ENCODE data around the gene HIBCH.
"Not testable (repeated sequence)": the region's sequence is repeated elsewhere in the genome, so short reads cannot be mapped to it uniquely, and the experiment has no call there.

HIBCH gene

DNA sequence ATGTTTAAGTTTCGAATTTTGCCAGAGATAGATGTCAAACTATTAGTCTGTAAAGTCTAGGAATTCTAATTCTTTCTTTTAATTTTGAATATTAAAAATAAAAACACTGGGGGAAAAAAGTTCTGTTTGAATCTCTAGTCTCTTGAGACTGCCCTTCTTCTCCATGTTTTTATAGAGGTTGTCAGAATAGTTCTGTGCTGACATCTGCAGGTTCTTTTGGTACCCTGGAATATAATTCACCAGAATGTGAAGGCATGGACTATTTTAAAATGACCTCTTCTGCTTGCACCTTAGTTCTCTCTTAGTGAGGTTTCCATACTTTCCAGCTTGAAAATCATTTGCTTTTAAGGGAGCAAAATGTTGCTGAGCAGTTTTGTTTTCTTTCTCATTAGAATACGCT is 136.1 kb downstream of the HIBCH start:
- DNase-seq, result no peak

DNA sequence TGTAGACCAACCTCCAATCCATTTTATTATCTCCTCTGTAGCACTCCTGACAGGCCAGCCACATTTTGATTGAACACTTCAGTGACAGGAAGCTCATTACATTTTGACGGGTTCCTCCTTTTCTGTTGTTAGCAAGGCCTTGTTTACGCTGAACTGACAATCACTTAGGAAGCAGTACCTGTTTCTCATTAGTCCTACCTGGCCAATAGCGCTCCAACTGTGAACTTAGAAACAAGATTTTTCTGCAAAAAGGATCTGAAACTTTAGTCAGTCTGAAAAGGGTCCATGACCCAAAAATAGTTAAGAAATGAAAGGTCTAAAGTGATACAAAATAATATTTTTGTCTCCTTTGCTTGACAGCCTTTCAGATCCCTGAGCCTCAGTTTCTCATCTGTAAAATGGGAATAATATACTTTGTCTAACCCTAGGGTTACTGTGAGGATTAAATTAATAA is 137.5 kb downstream of the HIBCH start:
- DNase-seq, result no peak

DNA sequence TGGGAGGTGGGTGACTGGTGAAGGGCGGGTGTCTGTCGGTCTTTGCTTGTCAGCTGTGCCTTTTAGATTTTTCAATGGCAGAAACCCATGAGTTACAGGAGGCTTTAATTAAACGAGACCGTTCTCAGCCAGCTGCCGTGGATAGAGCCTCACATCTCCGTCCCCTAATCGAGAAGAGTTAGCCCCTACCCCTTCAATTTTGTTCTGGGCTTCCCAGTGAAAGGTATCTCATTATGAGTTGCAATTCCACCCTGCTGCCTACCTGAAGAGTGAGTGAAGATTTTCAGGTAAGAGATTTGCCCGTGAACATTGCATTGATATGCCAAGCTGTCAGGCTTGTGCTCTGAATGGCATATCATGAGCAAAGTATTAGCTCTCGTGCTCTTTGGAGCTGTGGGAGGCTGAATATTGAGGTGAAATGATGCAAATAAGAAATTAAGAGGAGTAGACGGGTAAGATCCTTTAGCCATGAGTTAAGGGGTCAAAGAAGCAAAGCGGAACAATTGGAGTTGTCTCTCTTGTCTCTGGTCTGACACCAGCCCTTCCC is 138.4 kb downstream of the HIBCH start:
- DNase-seq, result no peak

DNA sequence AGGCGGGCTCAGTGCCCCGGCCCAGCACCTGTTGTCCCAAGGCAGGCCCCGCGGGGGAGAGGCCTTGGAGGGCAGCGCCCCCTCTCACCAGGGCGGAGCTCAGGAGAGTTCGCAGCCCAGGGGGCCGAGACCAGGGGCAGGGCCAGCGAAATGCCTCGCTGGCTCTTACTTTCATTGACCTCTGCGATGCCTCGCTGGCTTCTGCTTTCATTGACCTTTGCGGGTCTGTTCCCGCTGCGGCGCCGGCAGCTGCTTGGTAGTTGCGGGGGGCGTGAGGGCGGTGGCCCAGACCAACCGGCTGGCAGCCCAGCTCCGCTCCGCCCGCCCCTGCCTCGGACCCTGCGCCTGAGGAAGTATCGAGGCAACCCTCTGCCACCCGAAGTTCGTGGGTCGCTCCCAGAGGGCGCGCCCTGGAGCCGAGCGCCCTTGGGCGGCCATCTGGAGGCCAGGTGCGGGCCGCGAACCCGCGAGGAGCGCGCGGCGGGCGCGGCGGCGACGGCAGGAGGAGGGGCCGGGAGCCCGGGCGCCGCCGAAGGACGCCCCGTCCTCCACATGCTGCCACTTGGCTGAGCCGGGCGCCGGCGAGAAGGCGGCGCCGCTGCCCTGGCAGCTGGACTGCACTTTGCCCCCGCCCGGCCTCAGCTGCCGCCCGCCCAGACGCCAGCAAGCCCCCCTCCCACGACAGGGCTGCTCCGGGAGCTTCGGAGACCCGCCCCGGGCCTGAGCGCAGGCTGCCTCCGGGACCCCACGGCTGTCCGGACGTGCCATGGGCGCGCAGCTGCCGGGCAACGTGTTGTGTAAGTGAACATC is 139.1 kb downstream of the HIBCH start:
- no peak for DNase-seq

DNA sequence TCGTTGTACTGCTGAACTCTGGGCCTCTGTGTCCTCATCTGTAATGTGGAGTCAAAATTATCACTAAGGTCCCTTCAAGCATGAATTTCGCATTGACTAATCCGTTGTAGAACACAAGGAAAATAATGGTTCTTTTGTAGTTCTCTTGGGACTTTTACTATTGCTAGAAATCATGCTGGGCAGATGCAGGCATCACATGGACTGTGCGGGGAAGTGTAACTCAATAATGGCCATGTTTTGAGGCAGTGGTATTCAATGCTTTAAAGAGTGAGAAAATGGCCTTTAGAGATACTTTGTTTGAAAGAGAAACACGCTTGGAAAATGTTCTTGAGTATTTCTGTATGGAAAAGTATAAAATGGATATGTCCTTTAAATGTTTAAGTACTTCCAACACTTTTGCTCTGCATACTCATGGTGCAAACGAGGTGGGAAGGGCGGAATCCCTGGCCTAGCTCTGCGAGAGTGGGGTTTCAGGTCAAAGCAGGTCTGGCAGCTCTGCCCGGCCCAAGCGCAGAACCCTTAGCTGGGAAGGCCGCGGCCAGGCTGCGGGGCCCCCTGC is 139.8 kb downstream of the HIBCH start:
- DNase-seq, result no peak

DNA sequence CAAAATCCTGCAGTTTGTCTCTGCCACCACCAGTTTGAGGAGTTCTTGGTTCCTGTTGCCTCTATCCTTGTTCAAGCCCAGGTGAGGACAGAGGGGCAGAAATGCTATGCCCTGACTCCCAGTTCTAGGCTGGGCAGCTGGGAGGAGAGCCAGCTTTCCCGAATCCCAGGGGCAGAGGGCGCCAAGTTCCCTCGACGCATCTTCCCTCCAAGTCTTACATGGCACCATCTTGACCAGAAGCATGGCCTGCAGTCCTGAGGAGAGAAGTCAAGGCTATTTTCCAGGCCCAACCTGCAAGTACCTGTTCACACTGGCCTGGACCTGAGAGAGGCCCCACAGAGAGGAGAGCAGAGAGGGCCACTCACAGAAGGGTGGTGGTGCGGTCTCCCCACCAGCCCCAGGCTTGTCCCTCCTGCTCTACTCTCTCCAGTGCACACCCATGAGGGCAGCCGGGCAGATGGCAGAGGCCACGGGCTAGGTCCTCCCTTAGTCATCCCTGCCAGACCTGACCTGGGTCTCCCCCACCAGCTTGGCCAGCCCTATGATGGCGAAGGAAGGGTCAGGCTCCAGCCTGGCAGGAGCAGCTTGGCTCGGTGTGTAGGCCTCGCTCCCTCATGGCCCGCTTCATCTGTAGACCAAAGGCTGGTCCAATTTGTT is 141.4 kb downstream of the HIBCH start:
- no peak for DNase-seq

DNA sequence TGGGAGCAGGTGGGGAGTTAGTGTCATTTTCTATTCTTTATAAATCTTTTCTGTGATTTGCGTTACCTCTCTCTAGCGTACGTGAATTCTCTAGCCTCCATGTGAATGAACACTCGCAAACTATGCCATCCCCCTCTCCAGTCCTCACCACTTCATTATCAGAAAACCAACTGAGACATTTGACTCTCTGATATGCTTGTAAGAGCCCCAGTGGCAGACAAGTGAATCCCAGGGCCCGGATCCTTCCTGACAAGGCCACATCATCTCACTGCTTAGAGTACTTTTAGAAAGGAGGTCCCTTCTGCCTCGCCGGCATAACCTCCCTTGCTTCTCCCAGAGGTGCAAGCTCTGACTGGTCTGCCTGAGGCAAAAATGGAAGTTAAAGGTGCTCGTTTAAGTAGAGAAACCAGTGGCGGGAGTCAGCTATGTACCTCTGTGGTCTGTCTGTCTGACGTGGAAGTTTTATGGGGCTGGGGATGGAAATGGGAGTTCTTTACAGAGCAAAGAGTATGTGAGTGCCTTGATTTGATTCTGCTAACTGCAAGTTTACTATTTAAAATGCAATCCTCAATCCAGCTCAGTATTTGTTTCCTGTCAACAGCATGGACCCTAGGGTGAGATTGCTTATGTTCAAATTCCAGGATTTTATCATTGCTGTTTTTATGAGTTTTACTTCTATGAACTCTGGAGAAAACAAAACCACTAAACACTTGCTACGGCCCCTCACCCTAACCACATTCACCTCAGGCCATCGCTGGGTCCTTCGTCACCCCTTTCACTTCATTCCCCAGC is 142.2 kb downstream of the HIBCH start:
- DNase-seq, result no peak

DNA sequence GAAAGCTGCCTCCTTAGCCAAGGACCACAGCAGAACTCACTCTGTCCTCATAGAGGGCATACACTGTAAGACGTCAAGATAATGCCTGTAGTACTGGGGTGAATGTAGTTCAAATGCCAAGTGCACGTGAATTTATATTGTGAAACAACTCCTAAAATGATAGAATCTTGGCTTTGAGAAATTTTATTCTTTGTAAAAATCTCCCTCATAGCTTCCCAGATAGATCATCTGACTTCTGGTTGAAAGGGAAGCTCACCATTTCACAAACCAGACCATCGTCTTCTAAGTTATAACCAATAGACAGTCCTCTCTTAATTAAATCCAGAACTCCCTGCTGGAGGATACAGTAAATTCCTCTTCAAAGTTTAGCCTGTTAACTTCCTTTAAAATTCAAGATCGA is 146.2 kb downstream of the HIBCH start:
- no peak for DNase-seq

DNA sequence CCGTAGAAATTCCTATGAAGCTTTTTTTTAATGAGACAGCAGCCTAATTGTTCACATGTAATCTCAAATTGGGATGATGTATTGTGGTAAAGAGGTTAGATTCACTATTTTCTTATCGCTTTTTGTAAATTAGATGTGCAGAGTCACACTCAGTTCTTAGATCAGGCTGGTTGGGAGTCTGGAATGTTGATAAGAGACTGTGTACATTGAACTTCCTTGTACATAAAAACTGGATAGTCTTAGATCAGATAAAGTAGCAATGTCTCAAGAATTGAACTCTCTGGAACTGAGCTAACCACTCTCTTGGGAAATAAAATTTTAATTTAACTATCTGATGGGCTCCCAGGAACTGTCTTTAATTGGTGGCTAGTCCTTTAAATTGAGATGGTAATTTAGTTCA is 149.0 kb downstream of the HIBCH start:
- DNase-seq, result no peak

DNA sequence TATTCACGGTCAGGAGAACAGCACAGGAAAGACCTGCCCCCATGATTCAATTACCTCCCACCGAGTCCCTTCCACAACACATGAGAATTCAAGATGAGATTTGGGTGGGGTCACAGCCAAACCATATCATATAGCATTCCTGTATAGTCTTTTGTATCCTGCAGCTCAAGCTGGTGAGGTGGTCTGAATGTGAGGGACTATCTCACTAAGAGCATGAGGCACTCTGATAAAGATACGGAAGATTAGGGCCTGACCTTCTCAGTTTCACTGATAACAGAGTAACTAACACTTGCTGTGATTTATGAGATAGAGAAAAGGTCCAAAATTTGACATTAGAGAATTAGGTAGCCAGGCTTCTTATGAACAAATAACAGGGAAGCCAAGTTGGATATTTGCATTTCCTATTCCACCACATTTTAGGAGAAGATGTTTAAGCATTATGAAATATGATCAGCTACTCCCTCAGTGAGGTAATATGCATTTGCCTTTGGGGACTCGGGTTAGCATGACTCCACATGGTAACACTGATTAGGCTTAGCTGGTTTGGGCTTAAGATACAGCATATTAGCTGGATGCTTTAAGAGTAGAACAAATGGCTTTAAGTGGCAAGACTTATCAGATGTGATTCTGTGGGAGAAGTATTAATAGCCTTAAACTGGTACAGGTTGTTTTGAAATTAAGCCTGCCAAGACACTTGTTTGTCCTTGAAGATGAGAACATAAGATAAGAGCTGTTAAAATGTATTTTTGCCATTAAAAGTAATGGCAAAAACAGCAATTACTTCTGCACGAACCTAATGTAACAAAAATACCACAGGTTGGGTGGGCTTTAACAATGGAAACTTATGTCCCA is 150.2 kb downstream of the HIBCH start:
- no peak for DNase-seq

DNA sequence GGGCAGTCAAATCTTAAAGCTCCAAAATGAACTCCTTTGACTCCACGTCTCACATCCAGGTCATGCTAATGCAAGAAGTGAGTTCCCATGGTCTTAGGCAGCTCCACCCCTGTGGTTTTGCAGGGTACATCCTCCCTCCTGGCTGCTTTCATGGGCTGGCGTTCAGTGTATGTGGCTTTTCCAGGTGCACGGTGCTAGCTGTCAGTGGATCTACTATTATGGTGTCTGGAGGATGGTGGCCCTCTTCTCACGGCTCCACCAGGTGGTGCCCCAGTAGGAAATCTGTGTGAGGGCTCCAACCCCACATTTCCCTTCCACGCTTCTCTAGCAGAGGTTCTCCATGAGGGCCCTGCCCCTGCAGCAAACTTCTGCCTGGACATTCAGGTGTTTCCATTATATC is 151.9 kb downstream of the HIBCH start:
- DNase-seq, result no peak

DNA sequence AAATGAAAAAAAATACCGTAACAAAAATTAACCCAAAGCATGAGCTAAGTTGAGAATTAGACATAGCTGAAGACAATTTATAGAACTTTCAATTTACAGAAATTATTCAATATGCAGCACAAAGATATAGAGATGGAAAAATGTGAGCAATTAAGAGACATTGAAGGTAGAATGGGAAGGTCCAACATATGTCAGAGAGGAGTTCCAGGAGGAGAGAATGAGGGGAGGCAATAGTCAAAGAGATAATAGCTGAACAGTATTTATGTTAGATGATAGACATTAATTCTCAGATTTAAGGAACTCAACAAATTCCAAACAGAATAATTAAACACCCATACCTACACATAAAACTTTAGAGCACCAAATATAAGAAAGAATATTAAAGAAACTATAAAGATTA is 154.1 kb downstream of the HIBCH start:
- DNase-seq, result no peak

DNA sequence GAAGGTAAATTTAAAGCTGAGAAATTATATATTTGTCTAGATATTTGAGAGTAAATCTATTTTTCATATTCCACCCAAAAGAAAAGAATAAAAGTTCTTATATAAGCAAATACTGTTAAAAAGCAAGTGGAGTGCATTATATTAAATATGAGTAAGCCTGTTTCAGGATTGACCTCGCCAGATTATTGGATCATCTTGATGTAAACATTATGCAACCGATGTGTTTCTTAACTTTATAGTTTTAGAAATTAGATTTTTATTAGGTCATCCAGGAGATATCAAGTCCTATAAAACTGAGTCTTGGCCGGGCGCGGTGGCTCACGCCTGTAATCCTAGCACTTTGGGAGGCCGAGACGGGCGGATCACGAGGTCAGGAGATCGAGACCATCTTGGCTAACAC is 156.8 kb downstream of the HIBCH start:
- DNase-seq, result no peak

DNA sequence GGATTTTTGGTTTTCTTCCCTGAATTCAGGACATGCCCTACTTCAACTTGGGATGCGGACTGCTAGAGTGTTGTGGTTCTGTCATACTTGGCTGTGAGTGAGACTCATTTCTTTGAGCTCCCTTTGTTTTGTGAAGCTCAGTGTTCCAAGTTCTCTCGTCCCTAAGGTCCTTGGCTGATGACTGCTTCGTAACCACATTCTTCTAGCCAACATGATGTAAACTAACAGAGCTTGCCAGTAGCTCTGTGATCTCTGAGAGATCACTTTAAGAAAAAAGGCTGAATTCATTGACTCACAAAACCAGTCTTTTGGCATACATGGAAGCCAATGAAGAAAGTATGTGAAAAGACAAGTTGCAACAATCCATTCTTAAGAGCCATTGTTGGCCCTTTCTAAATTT is 160.2 kb downstream of the HIBCH start:
- DNase-seq, result no peak

DNA sequence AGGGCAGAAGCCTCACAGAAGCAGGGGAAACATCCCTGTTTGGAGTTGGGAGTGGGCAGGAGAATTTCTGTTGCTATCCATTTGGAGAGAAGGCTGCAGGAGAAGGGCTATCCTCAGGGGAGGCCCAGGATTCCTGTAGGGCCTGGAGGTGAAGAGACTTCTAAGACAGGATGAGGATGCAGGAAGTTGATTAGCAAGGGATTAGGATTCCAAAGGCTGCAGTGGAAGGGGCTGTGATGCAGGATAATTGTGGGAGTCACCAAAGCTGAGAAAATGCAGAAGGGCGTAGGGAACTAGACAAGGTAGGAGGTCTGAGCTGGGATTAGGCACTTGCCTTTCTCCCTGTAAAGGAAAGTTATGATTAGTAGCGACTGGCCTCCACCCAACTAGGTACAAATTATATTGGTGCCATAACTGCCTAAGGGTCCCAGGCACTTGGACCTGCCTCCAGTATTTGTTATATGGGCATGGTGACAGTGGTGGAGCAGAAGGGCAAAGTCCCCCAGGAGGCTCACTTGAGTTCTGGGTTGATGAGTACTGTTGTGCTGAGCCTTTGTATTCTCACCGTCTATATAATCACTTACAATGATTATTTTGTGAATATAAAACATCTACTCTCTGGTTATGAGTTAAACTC is 160.7 kb downstream of the HIBCH start:
- no peak for DNase-seq

DNA sequence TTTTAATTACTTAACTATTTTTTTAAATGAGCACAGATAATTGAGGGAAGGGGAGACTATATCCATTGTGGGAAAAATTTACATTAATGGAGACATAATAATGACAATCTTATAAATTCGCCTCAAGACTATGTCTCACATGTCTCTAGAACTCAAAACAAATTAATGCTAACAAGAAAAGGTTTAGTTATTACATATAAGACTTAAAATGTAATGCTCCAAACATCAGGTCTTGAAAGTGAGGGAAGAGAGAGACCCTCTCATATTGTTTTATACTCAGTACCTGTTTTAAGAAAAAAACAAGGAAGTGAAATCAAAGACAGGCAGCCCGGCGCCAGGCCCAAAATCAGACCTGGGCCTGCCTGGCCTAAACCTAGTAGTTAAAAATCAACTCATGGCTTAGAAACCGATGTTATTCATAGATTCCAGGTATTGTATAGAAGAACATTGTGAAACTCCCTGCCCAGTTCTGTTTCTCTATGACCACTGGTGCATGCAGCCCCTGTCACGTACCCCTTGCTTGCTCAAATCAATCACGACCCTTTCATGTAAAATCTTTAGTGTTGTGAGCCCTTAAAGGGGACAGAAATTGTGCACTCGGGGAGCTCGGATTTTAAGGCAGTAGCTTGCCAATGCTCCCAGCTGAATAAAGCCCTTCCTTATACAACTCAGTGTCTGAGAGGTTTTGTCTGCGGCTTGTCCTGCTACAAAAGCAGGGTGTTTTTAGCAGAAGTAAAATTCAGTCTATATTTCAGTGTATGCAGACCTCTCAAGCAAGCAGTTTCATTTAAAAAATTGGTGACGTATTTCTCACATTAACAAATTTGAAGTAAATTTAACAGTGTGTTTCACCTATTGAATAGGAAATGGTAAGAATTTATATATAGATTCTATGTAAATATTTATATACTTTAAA is 161.8 kb downstream of the HIBCH start:
- not testable (repeated sequence) for DNase-seq

DNA sequence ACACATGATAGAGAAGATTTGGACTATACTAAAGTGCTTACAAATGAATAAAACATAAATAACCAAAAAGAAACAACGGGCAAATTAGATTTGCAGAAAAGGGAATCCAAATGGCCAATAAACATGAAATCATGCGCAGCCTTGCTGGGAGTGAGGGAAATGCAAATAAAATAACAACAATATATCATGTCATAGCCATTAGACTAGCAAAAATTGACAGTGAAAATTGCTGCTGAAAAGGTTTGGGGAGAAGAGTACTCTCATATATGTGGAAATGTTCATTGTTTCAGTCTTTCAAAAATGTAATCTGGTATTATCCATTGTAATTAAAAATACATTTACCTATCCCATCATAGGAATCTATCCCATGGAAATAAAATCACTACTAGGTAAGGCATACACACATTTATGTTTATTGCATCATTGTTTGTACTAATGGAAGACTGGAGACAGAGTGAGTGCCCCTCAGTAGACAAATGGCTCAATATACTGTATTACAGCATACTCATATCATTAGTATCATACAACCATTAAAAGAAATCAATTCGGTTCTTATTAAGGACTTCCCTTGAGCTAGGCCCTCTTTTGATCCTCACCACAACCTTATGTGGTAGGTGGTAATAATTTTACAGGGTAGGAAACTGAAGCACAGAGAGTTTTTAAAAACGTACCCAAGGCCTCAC is 163.0 kb downstream of the HIBCH start:
- no peak for DNase-seq

Measured in activated CD4-positive, CD25-positive, alpha-beta regulatory T cell (primary cell).